Psoas muscle (tissue), 8 donors: ENCODE results near the gene ANKRD16. TPM values are rescaled to one million over a fixed set of nuclear protein-coding genes. Genes with fewer than 3 reads are reported as not detected.

Experiments used
- ATAC-seq, 4 donors: fragments of 200-7000 bp; cut with Tn5 transposase; one replicate each; pipeline ENCODE4 v1.9.1; 2020; ENCODE audit warnings: moderate library complexity in 3 of 4, mild to moderate bottlenecking in 2 of 4
- DNase-seq, 2 donors: peaks; one replicate each; pipeline ENCODE4 v3.0.0-alpha.2; 2020
- H3K27ac ChIP-seq: fragments of 200-600 bp; one replicate; pipeline ENCODE4 v1.8.0; 2022
- H3K27me3 ChIP-seq, 3 donors: fragments of 200-600 bp in 1 of 3; one replicate each; pipeline versions ENCODE4 v1.6.1 to v1.8.0; 2013 to 2022; ENCODE audit warnings: low read length in 2 of 3, mild to moderate bottlenecking in 2 of 3, moderate library complexity in 1 of 3; ENCODE audit not compliant: insufficient read depth in 3 of 3
- H3K36me3 ChIP-seq, 2 donors: fragments of 200-600 bp in 1 of 2; one replicate each; pipeline versions ENCODE4 v1.6.1 to v1.8.0; 2013 to 2022; ENCODE audit warnings: low read depth in 1 of 2, mild to moderate bottlenecking in 1 of 2, moderate library complexity in 1 of 2; ENCODE audit not compliant: insufficient read depth in 1 of 2
- H3K4me1 ChIP-seq: fragments of 200-600 bp; one replicate; pipeline ENCODE4 v1.8.0; 2022
- H3K4me3 ChIP-seq: fragments of 200-600 bp; one replicate; pipeline ENCODE4 v1.8.0; 2022; ENCODE audit warnings: mild to moderate bottlenecking
- H3K9me3 ChIP-seq: fragments of 200-600 bp; one replicate; pipeline ENCODE4 v1.8.0; 2022
- CTCF ChIP-seq: fragments of 200-600 bp; IDR thresholded peaks from one replicate; pipeline ENCODE4 v1.8.0; 2022; ENCODE audit warnings: antibody characterized with exemption
- WGBS, 3 donors: extraction: QIAGEN DNeasy Blood & Tissue Kit; methylation state at CpG; one replicate each; pipeline versions ENCODE4 v1.1.6 to v1.1.7; 2013; 5-methylcytosine and 5-hydroxymethylcytosine counted together
- intact Hi-C, 2 donors: fragments of 100-400 bp; cut with DNase I; formaldehyde crosslinking; loops; one replicate each; pipeline versions ENCODE4 v1.11.0 to v1.14.2; 2022
- polyA plus RNA-seq, 3 donors: library from polyadenylated mRNA; stranded (reverse); fragments of 200-250 nt; gene quantifications; one replicate each; pipeline ENCODE4 v1.2.3, GENCODE V29; 2013
- total RNA-seq, 4 donors: library from RNA; stranded (reverse); fragmentation: NEBNext Ultra II Directional in 2 of 4; extraction: Animal tissue kit (Norgen Biotek cat#: 25700) in 2 of 4; gene quantifications; one replicate each; pipeline versions ENCODE4 v1.2.1 to v1.2.4, GENCODE V29; 2021 to 2023
- donor health status: healthy with polysubstance abuse.
- donor health status: DM: no; HTN: no; CAD: no; lungs with moderate emphysema.
- donor health status: Bipolar disorder and iron deficiency.
- donor health status: healthy.
- donor health status: DM: yes; HTN: yes; CAD: no.
- donor health status: DM: no; HTN: no; CAD: no.
- donor health status: DM: no; HTN: no; CAD: no.
- donor health status: DM: yes; HTN: yes; CAD: no.

ANKRD16 gene
- total and polyA plus RNA-seq, 7 donors = 2.8 to 4.6 (median 3.7) TPM

GRCh38 chr10:5812283-5813090 is 77.2 kb downstream of the ANKRD16 start:
- Histone ChIP-seq H3K36me3 (peaks cover 3 to 5% of the 10 kb centered on the region in 2 donors), H3K27me3 (no peaks in the 10 kb centered on the region), H3K27ac (peak overlapping the region; percentile 95), H3K4me3 (peak overlapping the region; percentile 95), H3K9me3 (no peaks in the 10 kb centered on the region), H3K4me1 (peaks cover 40% of the 10 kb centered on the region)
- ATAC-seq (peak; percentile 47 to 64 (median 52)), DNase-seq (peak; percentile 60 to 74)
- no peak for TF ChIP-seq CTCF
- 0 to 1% (median 1%) methylated on average over 37 to 49 of the region's 49 CpGs for WGBS, 3 donors
- intact Hi-C loops = loop anchor here (5.0 to 10.0 kb wide), 3 partner anchors 60 to 162 kb away; partner anchors contain the start of genes FBH1 (in 1 of the 2) and IL15RA (in 1 of the 2)

Other genes with a start within 250 kb of the ANKRD16 start
- 10 to 100 TPM; 13.0 to 20.8 (median 15.5) TPM for gene ASB13, start 223.3 kb downstream of the ANKRD16 start, total RNA-seq
- 10 to 100 TPM in 2 of 3 donors, 1 to 10 TPM in 1; 9.8 to 18.3 (median 11.4) TPM for gene ASB13, start 223.3 kb downstream of the ANKRD16 start, polyA plus RNA-seq
- 10 to 100 TPM; 31.5 to 45.6 (median 39.0) TPM for gene TASOR2, start 205.1 kb downstream of the ANKRD16 start, total RNA-seq
- gene TASOR2, start 205.1 kb downstream of the ANKRD16 start, polyA plus RNA-seq = 10 to 100 TPM in 2 of 3 donors, 1 to 10 TPM in 1; 8.2 to 24.9 (median 12.1) TPM
- gene GDI2, start 76.5 kb downstream of the ANKRD16 start, total RNA-seq = 100 to 1,000 TPM; 115 to 152 (median 118) TPM
- 100 to 1,000 TPM in 2 of 3 donors, 10 to 100 TPM in 1; 79.6 to 121 (median 107) TPM for gene GDI2, start 76.5 kb downstream of the ANKRD16 start, polyA plus RNA-seq
- 10 to 100 TPM; 32.4 to 56.7 (median 39.9) TPM for gene FBH1, start 350 bp upstream of the ANKRD16 start, total RNA-seq
- gene FBH1, start 350 bp upstream of the ANKRD16 start, polyA plus RNA-seq = 10 to 100 TPM; 38.2 to 59.3 (median 54.4) TPM
- 10 to 100 TPM in 1 of 4 donors, 1 to 10 TPM in 3; 7.9 to 10.9 (median 9.5) TPM for gene IL15RA, start 87.7 kb upstream of the ANKRD16 start, total RNA-seq
- 10 to 100 TPM in 2 of 3 donors, 1 to 10 TPM in 1; 8.9 to 13.1 (median 11.2) TPM for gene IL15RA, start 87.7 kb upstream of the ANKRD16 start, polyA plus RNA-seq
- gene IL2RA, start 172.5 kb upstream of the ANKRD16 start, total RNA-seq = 1 to 10 TPM in 1 of 4 donors, under 1 TPM in 3; 0.13 to 1.8 (median 0.73) TPM
- under 1 TPM; 0.08 to 0.20 (median 0.12) TPM for gene IL2RA, start 172.5 kb upstream of the ANKRD16 start, polyA plus RNA-seq
- gene RBM17, start 199.1 kb upstream of the ANKRD16 start, total RNA-seq = 100 to 1,000 TPM in 1 of 4 donors, 10 to 100 TPM in 3; 74.4 to 104 (median 86.5) TPM
- 100 to 1,000 TPM in 2 of 3 donors, 10 to 100 TPM in 1; 76.0 to 157 (median 110) TPM for gene RBM17, start 199.1 kb upstream of the ANKRD16 start, polyA plus RNA-seq